Testis (tissue), 3 donors: Measurements from ENCODE around the gene CNTROB. TPM values are rescaled to one million over a fixed set of nuclear protein-coding genes. Genes with fewer than 3 reads are reported as not detected.

Source experiments
- DNase-seq: peaks from one replicate; pipeline ENCODE4 v3.0.0-alpha.2; 2019
- H3K27ac ChIP-seq, 2 donors: fragments of 200-600 bp; sonication (generic); one replicate each; pipeline ENCODE4 v1.5.1; 2019
- H3K27me3 ChIP-seq: fragments of 200-600 bp; sonication (generic); one replicate; pipeline ENCODE4 v1.5.1; 2019
- H3K36me3 ChIP-seq: fragments of 200-600 bp; sonication (generic); one replicate; pipeline ENCODE4 v1.5.1; 2017; ENCODE audit warnings: low read depth; ENCODE audit errors: missing control alignments
- H3K4me1 ChIP-seq: fragments of 200-600 bp; sonication (generic); one replicate; pipeline ENCODE4 v1.5.1; 2019
- H3K4me3 ChIP-seq, 2 donors: fragments of 200-600 bp; sonication (generic); one replicate each; pipeline ENCODE4 v1.5.1; 2017 to 2019
- H3K9me3 ChIP-seq: fragments of 200-600 bp; sonication (generic); one replicate; pipeline ENCODE4 v1.5.1; 2017
- CTCF ChIP-seq, 3 experiments: fragments of 450-650 bp in 2 of 3; fragments of 200-600 bp in 1 of 3; sonication (generic) in 1 of 3; IDR thresholded peaks; one replicate each; pipeline ENCODE4 v1.5.1; 2016 to 2019; ENCODE audit warnings: antibody characterized with exemption in 3 of 3, mild to moderate bottlenecking in 2 of 3, moderate library complexity in 1 of 3
- POLR2A ChIP-seq: fragments of 450-650 bp; IDR thresholded peaks from one replicate; pipeline ENCODE4 v1.6.1; 2017; ENCODE audit warnings: antibody characterized with exemption, mild to moderate bottlenecking, moderate library complexity
- WGBS, 2 donors: methylation state at CpG; one replicate each; pipeline ENCODE4 v1.1.5; 2018; 5-methylcytosine and 5-hydroxymethylcytosine counted together
- intact Hi-C: fragments of 100-400 bp; cut with DNase I; formaldehyde crosslinking; loops from one replicate; pipeline ENCODE4 v1.15.1; 2023; ENCODE audit warnings: low total_unique reads
- polyA plus RNA-seq: library from polyadenylated mRNA; stranded (reverse); fragments of 350-450 nt; fragmentation: Illumina TruSeq; extraction: RNeasy Lipid Tissue Mini Kit (QIAGEN cat#74804); gene quantifications from one replicate; pipeline ENCODE4 v1.2.3, GENCODE V29; 2014; ENCODE audit warnings: low read depth, low replicate concordance; ENCODE audit not compliant: insufficient read depth
- total RNA-seq, 2 donors: library from RNA; depleted of rRNA; stranded (reverse); fragments of >200 nt; gene quantifications; one replicate each; pipeline ENCODE4 v1.2.3, GENCODE V29; 2016

The CNTROB gene
- total and polyA plus RNA-seq, 3 donors from 2014 or later, result 79.2 to 153 (median 111) TPM

GRCh38 chr17:7903154-7904103 is 28.6 kb upstream of the CNTROB start:
- H3K27ac ChIP-seq, result no peak overlapping the region
- H3K4me1 ChIP-seq, result no peaks in the 10 kb centered on the region
- intact Hi-C loops, result no loop called here
- no peaks in the 10 kb centered on the region for H3K36me3 ChIP-seq
- no peak overlapping the region for H3K4me3 ChIP-seq
- no peak for DNase-seq
- H3K9me3 ChIP-seq, result no peaks in the 10 kb centered on the region
- WGBS, 2 donors, result 82 to 87% methylated on average over 22 of the region's 22 CpGs
- TF ChIP-seq POLR2A (no peak), CTCF (IDR thresholded peaks at IDR 0.05) (no peak)
- H3K27me3 ChIP-seq, result no peaks in the 10 kb centered on the region

GRCh38 chr17:7909089-7909488 is 22.9 kb upstream of the CNTROB start:
- H3K27me3 ChIP-seq, result no peaks in the 10 kb centered on the region
- no peak overlapping the region for H3K4me3 ChIP-seq
- intact Hi-C loops, result no loop called here
- no peak overlapping the region for H3K27ac ChIP-seq
- H3K36me3 ChIP-seq, result no peaks in the 10 kb centered on the region
- no peak for DNase-seq
- no peaks in the 10 kb centered on the region for H3K4me1 ChIP-seq
- WGBS, 2 donors, result 78 to 94% methylated on average over 5 to 29 of the region's 29 CpGs
- TF ChIP-seq POLR2A, result no peak
- no peak for TF ChIP-seq CTCF (IDR thresholded peaks at IDR 0.05)
- H3K9me3 ChIP-seq, result no peaks in the 10 kb centered on the region

GRCh38 chr17:7910281-7910680 is 21.7 kb upstream of the CNTROB start:
- H3K27ac ChIP-seq, result no peak overlapping the region
- H3K9me3 ChIP-seq, result no peaks in the 10 kb centered on the region
- WGBS, 2 donors, result 94 to 95% methylated on average over 15 of the region's 15 CpGs
- DNase-seq, result no peak
- H3K27me3 ChIP-seq, result no peaks in the 10 kb centered on the region
- no peaks in the 10 kb centered on the region for H3K36me3 ChIP-seq
- H3K4me1 ChIP-seq, result peaks cover 6% of the 10 kb centered on the region
- H3K4me3 ChIP-seq, result no peak overlapping the region
- TF ChIP-seq POLR2A, result no peak
- no peak for TF ChIP-seq CTCF (IDR thresholded peaks at IDR 0.05)
- intact Hi-C loops, result loop anchor here (5.0 kb wide), 1 partner anchor 82 kb away; no protein-coding TSS in a partner anchor

- no peak for DNase-seq
- intact Hi-C loops, result loop anchor here (5.0 kb wide), 1 partner anchor 82 kb away; no protein-coding TSS in a partner anchor
- H3K4me1 ChIP-seq, result peaks cover 6% of the 10 kb centered on the region
- no peaks in the 10 kb centered on the region for H3K9me3 ChIP-seq
- H3K27ac ChIP-seq, result no peak overlapping the region
- WGBS, 2 donors, result 94 to 96% methylated on average over 13 of the region's 13 CpGs
- no peaks in the 10 kb centered on the region for H3K36me3 ChIP-seq
- no peak overlapping the region for H3K4me3 ChIP-seq
- H3K27me3 ChIP-seq, result no peaks in the 10 kb centered on the region
- TF ChIP-seq CTCF (IDR thresholded peaks at IDR 0.05) (no peak), POLR2A (no peak)
These were observed 21.3 kb upstream of the CNTROB start for GRCh38 chr17:7910711-7911110.
